HG02798 (cell line): ENCODE results near the gene COL4A1.
"Not testable (repeated sequence)": the region's sequence is repeated elsewhere in the genome, so short reads cannot be mapped to it uniquely, and the experiment has no call there.

Experiments
- ATAC-seq: cut with Tn5 transposase; IDR thresholded peaks from one replicate; pipeline ENCODE4 v1.9.1; 2021; ENCODE audit warnings: mild to moderate bottlenecking; ENCODE audit not compliant: unreplicated experiment, poor library complexity

The COL4A1 gene

DNA sequence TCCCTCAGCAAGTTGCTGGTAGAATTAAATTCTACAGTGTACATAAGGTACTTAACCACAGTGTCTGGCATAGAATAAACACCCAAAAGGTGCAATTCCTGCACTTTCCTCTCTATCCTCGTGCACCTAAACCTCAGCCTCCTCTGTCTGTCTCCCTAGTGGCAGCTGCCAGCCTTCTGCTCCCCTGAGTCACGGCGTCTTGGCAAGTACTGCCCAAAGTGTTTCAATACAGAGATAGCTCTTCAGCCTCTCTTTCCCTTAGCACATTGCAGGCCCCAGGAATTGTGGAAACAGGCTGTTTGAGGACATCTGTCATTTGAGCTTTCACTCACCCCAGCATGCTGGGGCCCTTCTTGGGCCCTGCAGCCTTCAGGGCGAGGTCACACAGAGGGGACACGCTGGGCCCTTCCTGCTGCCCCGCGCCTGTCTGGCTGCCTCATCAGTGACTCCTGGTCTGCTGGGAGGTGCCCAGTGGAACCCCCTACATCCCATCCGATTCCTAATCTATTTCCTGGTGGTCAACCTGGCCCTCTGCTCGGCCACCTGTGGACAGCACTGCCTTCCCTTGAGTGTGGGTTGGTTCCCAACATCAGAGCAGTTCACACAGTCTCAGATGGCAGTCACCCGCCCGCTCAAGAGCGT lies 19.4 kb upstream of the COL4A1 start:
- no peak for ATAC-seq

DNA sequence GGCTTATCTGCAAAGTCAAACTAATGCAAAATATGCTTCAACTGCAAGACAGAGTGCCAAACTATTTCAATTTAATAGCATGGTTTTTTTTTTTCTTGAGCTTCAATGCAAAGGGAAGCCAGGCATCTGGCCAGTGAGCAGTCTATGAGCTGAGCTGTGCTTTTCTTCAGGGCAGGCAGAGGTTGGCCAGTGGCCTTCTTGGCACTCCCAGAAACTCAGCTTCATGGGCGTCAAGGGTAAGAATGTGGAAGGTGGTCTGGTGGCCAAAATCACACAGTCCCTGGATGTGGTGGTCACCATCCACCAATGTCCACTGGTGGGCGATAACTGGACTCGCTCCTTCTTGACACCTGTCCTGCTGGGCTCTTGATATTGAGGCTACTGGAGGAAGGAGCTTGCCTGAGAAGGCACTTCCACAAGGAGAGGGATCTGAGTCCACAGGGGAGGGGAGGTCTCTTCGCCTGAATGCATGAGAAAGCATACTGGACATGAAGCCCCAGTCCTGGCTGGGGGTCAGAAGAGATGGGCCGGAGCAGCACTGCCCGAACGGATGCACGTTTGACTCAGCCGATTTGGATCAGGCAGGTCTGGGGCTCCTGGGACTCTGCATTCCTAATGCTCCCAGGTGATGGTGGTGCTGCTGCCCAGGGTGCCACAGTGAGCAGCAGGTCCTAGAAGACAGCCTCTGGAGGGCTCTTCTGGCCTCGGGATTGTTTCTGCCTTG lies 17.2 kb upstream of the COL4A1 start:
- ATAC-seq: no peak

GRCh38 chr13:110323172-110323891 lies 16.4 kb upstream of the COL4A1 start:
- ATAC-seq: no peak

GRCh38 chr13:110322828-110323171 lies 15.8 kb upstream of the COL4A1 start:
- ATAC-seq: no peak

- ATAC-seq: no peak
These were observed 15.3 kb upstream of the COL4A1 start for GRCh38 chr13:110322126-110322827.

- not testable (repeated sequence) for ATAC-seq
These were observed 14.6 kb upstream of the COL4A1 start for GRCh38 chr13:110321573-110321972.

DNA sequence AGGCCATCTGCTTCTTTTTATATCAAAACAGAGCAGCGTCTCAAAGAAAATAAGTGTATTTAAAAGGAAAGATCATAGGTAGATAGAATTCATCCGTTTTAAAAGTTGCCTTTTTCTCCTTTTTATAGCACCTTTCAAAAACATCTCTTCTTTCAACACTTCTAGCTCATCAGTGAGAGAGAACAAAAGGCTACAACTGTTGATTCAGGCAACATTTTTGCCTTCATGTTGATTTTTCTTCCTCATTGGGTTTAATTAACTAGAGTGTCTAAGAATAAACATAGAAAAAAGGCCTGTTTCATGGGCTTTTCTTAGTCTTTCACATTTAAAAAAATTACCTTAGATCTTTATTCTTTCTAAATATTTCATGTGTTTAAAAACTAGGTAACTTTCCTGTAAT lies 13.7 kb upstream of the COL4A1 start:
- ATAC-seq: no peak

GRCh38 chr13:110319774-110320509 lies 13.0 kb upstream of the COL4A1 start:
- ATAC-seq: no peak

GRCh38 chr13:110319397-110319773 lies 12.4 kb upstream of the COL4A1 start:
- no peak for ATAC-seq

DNA sequence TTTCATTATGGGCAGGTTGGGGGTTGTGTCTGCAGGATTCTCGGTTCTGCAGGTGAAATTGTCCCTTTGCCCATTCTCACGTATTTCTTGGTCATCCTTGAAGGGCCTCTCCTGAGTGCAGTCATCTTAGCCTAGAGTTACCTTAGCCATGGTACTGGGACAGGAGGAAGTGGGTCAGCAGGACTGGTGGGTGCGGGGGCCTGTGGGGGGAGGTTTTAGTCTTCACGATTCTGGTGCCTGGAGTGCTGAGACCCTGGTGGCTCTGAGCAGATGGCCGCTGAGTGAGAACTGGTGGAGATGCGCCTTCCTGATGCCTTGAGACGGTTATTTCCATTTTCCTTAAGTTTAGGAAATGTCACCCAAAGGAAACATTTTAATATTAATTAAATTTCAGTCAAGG lies 12.0 kb upstream of the COL4A1 start:
- no peak for ATAC-seq

GRCh38 chr13:110317496-110318195 lies 10.7 kb upstream of the COL4A1 start:
- no peak for ATAC-seq

- ATAC-seq: no peak
These were observed 10.1 kb upstream of the COL4A1 start for GRCh38 chr13:110317093-110317492.

- no peak for ATAC-seq
These were observed 9.2 kb upstream of the COL4A1 start for GRCh38 chr13:110316196-110316595.

DNA sequence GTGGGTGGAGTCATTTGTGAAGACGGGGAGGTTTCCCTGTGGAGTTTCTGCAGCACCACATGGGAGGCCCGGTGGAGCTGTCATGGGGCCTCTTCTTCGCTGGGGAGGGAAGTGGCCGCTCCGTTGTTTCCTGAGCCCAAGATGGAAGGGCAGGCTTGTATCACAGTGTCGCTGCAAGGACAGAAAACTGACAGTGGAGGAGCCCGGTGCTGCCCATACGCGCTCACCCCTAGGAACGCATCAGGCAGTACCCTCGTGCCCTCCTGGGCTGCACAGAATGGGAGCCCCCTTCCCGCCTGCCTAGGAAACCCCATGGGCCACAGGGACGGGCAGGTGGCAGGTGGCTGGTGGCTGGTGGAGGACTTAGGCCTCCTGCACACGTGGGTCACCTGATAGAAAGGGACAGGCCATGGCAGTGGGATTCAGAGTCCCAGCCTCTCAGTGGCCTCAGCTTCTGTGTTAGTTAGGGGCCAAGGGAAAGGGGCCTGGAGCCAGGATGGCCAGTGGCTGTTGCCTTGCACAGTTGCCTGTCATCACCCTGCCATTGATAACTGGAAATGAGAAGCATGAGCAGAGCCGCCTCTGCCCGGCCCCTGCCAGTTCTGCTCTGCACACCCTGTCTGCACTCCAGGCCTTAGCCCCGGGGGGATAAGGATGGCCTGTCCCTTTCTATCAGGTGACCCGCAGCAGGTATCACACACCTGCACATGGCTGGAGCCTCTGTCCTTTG lies 7.7 kb upstream of the COL4A1 start:
- no peak for ATAC-seq

DNA sequence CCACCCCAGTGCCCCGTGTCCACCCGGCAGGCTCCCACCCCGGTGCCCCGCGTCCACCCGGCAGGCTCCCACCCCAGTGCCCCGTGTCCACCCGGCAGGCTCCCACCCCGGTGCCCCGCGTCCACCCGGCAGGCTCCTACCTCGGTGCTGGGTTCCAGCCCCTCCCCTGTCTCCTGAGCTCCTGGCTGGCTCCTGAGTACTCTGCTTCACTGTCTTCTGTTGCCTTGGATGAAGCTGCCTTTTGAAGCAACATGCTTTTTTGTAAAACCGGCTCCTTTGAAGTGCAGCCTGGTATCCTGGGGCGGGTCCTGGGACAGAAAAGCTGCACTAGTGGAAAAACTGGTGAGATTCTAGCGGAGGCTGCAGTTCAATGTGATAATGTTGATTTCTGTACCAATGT lies 6.8 kb upstream of the COL4A1 start:
- not testable (repeated sequence) for ATAC-seq

DNA sequence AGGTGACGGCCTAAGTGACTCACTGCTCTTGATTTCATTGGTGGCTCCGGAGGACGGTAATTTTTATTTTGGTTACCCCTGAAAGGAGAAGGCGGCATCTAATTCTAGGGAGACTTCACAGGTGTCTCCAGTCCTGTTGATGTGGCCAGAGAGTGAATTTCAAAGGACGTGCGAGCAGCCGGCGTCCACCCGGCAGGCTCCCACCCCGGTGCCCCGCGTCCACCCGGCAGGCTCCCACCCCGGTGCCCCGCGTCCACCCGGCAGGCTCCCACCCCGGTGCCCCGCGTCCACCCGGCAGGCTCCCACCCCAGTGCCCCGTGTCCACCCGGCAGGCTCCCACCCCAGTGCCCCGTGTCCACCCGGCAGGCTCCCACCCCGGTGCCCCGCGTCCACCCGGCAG lies 6.3 kb upstream of the COL4A1 start:
- not testable (repeated sequence) for ATAC-seq

- no peak for ATAC-seq
These were observed 5.5 kb upstream of the COL4A1 start for GRCh38 chr13:110312339-110313031.
